ENCODE data around the gene DDIT4L. TPM values are rescaled to one million over a fixed set of nuclear protein-coding genes. Genes with fewer than 3 reads are reported as not detected.
"Not testable (repeated sequence)": the region's sequence is repeated elsewhere in the genome, so short reads cannot be mapped to it uniquely, and the experiment has no call there.

The DDIT4L gene
- total RNA-seq, 1 donor from 2014 or later = 0.35 TPM

DNA sequence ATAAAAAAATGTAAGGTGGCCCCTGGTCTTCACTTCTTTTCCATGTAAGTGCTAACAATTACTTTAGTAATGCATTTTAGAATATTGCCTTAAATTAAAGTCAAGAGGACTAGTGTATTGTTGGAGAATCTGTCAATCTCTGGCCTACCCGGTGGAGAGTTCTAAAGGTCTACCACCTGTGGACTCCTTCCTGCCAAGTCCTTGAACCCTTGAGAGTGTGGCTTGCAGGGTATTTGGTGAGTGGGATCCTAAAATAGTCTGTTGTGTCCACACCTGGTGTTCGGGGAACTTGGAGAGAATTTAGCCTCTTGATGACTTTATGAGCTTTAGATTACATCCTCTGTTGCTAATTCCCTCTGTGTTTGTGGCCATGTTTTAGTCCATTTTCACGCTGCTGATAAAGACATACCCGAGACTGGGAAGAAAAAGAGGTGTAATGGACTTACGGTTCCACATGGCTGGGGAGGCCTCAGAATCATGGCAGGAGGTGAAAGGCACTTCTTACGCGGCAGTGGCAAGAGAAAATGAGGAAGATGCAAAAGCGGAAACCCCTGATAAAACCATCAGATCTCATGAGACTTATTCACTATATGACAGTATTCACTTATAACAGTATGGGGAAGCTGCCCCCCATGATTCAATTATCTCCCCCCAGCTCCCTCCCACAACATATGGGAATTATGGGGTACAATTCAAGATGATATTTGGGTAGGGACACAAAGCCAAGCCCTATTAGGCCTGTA, 23.8 kb downstream of the DDIT4L start:
- DNase-seq (ENCODE audit: low spot score) = no peak

DNA sequence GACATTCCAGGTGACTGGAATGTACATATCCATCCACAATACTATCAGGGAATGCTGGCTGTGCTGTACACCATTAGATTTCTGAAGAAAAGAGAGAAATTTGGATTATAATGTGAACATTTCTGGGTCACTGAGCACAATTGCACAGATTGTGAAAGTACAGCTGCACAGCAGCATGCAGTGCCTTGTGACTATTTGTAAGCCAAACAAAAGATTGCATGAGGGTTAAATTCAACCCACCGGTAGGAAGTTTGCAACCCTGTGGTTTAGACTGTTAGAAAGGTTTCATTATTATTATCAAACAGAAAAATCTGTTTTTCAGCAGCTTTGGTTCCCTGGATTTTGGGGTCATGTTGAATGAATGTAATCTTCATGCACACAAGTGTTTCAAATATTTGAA, 24.5 kb downstream of the DDIT4L start:
- DNase-seq (ENCODE audit: low spot score) = no peak

DNA sequence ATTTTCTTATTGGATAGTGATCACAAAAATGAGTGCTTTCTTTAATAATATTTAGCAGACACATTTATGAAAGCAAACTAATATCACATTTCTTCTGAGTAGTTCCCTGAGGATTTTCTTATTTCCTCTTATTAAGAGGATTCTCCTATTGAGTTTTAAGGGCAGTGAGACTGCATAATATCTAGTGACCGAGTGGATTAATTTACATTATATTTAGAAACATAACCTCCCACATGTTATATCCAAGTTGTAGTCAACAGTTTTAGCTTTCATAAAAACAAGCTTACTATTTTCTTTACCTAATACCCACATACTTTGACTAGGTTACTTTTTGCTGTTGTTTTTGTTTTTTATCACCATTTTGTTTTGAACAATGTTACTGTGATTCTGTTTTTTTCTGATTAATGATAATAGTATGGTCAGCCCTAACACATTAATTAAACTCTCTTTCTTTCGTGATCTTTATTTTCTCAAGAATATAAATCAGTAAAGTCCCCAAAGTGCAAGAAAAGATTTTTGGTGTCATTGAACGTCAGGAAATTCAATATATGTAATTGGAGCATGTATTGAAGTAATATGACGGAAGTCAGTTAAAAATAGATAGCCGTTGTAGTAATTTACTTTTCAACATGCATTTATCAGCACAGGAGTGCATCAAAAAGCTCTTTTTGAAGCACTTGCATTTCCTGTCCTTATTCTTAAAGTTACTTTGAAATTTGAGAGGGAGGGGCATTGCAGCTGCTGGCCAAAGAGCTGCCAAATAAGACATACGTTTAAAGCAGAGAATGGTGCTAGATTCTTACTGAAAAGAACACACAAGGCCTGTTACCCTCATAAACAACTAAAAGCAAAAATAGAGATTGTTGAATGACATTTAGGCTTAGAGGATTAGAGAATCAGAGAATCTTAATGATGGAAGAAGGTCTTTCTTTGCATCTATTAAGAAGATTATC, 25.2 kb downstream of the DDIT4L start:
- no peak for DNase-seq (ENCODE audit: low spot score)

DNA sequence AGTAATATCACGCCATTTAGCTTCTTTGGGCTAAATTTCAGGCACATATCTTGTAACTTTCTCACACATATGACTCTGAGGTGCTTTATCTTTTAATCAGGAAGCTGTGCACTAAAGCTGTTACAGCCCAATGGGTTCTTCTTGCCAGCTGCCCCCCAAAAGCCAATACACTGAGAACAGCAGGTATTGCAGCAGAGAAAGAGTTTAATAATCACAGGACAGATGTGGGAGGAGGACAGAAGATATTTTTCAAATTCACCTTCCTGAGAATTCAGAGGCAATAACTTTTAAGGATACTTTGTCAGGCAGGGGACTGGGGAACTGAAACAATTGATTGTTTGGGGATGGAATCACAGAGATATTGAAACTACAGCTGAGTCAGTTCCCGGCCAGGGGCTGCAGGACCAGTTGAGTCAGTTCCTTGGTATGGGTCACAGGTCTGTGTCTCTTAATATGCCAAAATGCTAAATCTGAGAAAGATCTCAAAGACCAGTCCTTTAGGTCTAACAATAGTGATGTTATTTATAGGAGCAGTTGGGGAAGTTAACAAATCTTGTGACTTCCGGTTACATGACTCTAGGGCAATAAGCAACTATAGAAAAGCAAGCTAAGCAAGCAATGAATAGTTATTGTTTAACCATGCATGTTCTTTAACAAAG, 28.1 kb downstream of the DDIT4L start:
- no peak for DNase-seq (ENCODE audit: low spot score)

DNA sequence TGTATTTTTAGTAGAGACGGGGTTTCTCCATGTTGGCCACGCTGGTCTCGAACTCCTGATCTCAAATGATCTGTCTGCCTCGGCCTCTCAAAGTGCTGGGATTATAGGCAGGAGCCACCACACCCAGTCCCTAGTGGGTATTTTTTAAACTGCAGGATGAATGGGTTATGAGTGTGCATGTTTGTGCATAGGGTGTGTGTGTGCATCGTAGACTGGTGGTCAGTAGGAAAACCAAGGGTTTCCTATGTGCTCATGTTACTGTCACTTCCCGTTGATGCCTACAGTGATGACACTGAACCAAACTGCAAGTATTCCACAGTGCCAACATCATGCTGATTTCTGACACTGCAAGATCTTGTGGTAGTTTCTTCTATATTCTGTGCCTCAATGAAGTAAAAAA, 41.1 kb downstream of the DDIT4L start:
- DNase-seq (ENCODE audit: low spot score) = no peak

DNA sequence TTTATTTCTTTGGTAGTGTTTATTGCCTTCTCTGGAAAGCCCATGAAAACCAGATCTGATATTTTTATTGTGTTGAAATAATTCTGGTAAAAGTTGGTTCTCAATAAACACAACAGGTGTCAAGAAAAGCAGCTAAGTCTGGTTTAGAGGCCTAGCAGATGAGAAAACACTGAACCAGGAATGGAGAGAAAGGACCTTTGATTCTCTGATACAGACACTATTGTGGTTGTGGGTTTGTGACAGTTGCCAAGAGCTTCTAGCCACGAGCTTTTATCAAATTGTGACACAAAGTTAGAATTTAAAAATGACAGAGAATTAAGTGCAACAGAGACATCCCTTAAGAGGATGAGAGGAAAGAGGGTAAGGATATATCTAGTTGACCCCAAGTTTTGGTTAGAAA, 42.6 kb downstream of the DDIT4L start:
- no peak for DNase-seq (ENCODE audit: low spot score)

DNA sequence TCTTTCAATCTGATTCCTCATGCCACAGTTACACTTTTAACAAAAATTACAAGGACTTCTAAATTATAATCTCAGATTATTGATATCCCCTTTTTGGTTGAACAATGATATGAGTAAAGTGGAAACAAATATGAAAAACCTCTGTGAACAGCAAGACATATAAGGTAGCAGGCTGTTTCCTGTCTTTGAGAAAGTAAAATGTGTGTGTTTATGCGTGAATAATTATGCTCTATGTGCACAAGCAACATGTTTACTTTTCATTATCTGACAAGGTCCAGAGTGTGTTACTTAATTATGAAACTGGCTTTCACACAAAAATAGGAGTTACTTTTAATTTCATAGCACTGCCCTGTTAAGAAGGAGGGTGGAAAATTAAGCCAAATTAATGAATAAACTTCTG, 43.1 kb downstream of the DDIT4L start:
- DNase-seq (ENCODE audit: low spot score) = no peak

DNA sequence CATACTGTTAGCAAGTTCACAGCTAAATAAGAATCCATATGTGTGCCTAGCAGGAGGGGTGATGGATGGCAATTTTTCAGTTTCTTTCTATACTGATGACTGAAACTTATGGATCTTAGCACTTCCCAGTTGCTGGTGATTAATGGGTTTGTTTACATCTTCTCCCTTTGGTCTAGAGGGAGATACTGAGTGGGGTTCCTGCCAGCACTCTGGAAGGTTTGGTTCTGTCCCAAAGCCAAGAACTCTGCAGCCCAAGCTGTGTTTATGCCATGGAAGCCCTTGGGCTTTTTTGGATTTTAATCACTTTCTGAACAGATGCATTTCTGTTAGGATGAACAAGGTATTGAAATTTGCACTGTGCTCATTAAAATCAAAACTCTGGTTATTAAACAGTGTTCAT, 43.5 kb downstream of the DDIT4L start:
- no peak for DNase-seq (ENCODE audit: low spot score)

DNA sequence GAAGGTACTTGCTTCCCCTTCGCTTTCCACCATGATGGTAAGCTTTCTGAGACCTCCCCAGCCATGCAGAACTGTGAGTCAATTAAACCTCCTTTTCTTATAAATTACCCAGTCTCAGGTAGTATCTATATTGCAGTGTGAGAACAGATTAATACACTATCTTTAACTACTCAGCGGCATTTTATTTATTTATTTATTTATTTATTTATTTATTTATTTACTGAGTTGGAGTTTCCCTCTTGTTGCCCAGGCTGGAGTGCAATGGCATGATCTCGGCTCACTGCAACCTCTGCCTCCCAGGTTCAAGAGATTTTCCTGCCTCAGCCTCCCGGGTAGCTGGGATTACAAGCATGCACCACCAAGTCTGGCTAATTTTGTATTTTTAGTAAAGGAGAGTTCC, 52.9 kb downstream of the DDIT4L start:
- not testable (repeated sequence) for DNase-seq (ENCODE audit: low spot score)

Other genes with a start within 250 kb of the DDIT4L start
- gene DNAJB14, start 243.8 kb downstream of the DDIT4L start, total RNA-seq = 50.8 TPM
- gene H2AZ1, start 240.2 kb downstream of the DDIT4L start, total RNA-seq = 155 TPM